Activated T-cell treated with anti-CD3 and anti-CD28 coated beads for 48 hours (primary cell): ENCODE data around the gene ADAMTS17.

ENCODE experiments used
- DNase-seq: peaks from one replicate; pipeline ENCODE4 v3.0.0-alpha.2; 2020; ENCODE audit warnings: low read depth

Gene ADAMTS17

DNA sequence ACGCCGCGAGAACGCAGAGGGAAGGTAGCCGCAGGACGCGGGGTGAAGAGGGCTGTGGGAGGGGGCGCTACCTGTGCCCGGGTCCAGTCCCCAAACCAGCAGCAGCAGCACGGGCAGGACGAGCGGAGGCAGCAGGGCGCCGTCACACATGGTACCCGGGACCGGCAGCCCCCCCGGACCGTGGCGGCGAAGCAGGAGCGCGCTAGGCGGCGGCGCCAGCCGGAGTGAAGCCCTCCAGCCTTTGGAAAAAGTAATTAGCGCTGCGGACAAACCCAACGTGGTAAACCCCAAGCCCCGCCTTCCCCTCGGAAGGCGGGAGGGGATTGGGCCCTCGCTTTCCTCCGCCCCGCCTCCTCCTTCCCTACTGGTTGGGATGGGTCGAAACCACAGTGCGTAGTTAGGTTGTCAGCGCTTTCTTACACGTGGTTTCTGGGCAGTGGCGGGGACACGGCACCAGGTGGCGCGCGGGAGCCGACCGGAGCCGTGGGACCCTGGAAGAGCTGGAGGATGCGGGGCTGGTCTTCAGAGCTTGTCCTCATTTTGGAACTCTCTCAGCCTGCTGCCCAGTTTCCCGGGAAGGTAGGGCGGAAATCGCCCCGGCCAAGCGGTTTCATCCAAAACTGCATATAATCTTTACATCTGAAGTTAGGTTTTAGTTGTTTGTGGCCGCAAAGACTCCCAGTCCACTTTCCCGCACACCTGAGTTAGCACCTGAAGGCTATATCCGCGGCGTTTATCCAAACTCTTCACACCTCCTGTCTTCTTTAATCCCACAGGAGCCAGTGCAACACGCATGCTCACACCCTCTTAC lies at the start of gene ADAMTS17:
Gene ADAMTS17 (minus strand): TSS at position 226 of the 811 bp plus-strand sequence. CDS start 76 bp downstream, at position 150.
- peak; percentile 89 for DNase-seq

GRCh38 chr15:100385300-100386050 lies 43.7 kb upstream of the ADAMTS17 start:
- DNase-seq, result no peak

GRCh38 chr15:100384108-100384410 lies 42.3 kb upstream of the ADAMTS17 start:
- no peak for DNase-seq

GRCh38 chr15:100383302-100384107 lies 41.7 kb upstream of the ADAMTS17 start:
- DNase-seq, result no peak

DNA sequence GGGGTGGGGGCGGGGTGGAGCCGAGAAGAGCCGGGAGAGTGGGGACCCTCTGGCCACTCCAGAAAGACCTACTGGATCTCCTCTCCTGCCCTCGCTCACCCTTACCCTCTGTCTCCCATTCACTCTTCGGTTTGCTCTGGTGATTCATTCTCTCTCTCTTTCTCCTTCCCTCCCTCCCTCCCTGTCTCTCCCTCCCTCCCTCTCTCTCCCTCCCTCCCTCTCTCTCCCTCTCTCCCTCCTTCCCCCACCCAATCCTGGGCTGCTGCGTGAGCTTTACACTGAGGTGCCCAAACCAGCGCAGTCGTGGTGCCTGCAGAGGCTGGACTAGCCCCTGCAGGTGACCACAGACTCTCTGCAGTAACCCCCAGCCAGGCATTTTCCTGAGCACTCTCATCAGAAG lies 32.2 kb upstream of the ADAMTS17 start:
- no peak for DNase-seq

DNA sequence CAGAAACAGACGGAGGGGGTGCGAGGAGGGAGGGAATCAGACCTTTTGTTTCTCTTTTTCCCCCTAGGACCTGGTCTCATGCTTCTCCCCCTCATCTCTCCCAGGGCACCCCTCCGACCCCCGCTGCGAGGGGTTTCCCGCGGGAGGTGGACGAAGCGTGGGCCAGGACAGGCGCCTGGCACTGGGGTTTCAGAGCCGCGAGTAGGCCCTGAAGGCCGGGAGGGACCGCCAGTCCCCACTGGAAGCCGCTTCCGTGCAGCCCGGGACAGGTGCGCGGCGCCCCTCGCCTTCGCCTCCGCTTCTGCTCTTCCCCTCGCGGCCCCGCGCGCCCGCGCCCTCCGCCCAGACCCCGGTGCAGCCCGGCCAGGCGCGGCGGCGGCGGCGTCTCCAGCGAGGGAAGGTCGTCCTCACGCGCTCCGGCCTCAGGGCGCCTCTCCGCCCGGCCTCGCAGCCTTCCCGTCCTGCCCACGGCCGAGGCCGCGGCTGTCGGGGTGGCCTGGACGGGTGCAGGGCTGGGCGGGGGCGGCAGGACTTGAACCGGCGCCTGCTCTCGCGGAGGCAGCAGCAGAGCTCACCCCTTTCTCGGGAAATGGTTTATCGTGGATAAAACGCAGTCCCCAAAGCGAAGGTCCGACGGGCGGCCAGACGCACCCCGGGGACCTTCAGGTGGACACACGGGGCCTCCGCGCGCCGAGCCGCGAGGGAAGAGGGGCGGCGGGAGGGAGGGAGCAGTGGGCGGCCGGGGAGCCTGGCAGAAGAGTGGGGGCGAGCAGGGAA lies 31.5 kb upstream of the ADAMTS17 start:
- no peak for DNase-seq

DNA sequence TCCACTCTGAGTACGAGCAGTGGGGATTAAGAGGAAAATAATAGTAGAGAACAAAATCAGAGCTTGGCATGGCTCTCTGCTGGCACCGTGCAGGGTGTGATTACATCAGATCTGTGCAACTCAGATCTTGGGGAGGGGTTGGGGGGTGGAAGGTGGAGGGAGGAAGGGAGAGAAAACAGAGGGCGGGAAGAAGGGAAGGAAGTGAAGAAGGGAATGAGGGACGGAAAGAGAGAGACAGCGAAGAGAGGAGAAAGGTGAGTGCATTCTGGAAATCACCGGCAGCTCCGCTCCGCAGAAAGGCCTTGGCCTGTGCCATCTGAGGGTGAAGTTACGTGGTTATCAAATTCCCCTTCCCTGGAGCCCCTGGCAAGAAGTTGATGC lies 31.0 kb upstream of the ADAMTS17 start:
- DNase-seq, result no peak

- DNase-seq, result no peak
These were observed 13.6 kb upstream of the ADAMTS17 start for GRCh38 chr15:100355342-100355741.

DNA sequence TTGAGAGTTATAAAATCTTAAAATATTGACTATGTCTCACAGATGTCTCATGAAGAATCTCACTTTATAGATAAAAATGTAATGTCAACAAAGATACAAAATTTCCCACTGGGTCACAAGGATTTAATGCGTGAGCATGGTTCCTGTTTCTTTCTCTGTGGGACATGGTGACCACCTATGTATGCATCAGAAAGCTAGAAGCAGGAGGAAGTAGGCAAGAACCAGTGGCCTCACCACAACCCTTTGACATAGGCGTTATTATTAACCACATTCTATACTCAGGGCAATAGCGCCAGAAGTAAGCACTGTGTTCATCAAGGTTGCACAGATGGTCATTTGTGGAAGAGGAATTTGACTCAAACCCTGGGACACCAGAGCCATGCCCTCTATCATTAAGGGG lies 11.7 kb upstream of the ADAMTS17 start:
- no peak for DNase-seq

GRCh38 chr15:100350434-100351226 lies 8.9 kb upstream of the ADAMTS17 start:
- no peak for DNase-seq

- peak; percentile 85 for DNase-seq
These were observed 8.1 kb upstream of the ADAMTS17 start for GRCh38 chr15:100349696-100350433.

- no peak for DNase-seq
These were observed 7.5 kb upstream of the ADAMTS17 start for GRCh38 chr15:100349321-100349695.

DNA sequence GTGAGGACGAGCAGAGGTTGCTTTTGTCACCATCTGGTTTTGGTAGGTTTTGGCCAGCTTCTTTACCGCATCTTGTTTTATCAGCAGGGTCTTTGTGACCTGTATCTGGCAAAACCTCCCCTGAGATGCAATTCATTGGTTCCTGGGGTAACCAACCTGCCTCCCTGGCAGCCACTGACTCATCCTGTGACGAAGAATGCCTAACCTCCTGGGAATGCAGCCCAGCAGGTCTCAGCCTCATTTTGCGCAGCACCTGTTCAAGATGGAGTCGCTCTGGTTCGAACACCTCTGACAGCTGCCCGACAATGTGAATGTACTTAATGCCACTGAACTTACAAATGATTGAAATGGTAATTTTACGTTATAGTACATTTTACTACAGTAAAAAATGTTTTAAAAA lies 6.8 kb upstream of the ADAMTS17 start:
- DNase-seq, result no peak

GRCh38 chr15:100346866-100347512 lies 5.2 kb upstream of the ADAMTS17 start:
- DNase-seq, result no peak

GRCh38 chr15:100345438-100345837 lies 3.7 kb upstream of the ADAMTS17 start:
- no peak for DNase-seq

GRCh38 chr15:100343251-100343650 lies 1.5 kb upstream of the ADAMTS17 start:
- DNase-seq, result no peak

GRCh38 chr15:100341239-100341749 lies 481 bp downstream of the ADAMTS17 start:
- peak; percentile 26 for DNase-seq

- no peak for DNase-seq
These were observed 995 bp downstream of the ADAMTS17 start for GRCh38 chr15:100340721-100341238.

DNA sequence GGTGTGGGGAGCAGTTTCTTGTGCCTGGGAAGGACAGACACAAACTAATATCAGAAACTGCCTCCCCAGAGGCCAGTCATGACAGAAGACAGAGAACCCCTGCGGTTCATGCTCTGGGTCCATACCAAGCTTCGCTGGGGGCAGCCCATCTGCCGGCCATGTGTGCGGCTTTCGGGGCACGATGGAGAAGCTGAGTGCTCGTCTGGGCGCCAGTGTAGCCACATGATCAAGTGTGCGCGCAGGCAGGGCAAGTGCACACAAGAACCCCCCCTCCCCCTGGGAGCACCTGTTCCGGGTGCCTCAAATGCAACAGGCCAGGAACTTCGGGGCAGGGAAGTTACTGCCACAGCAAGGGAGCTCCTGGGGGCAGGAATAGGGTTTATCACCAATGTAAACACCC lies 1.8 kb downstream of the ADAMTS17 start:
- no peak for DNase-seq
